Thyroid gland (tissue), 4 donors: ENCODE measurements around the gene SLC8A1.

Source experiments
- CTCF ChIP-seq, 6 experiments: fragments of 200-600 bp in 3 of 6; fragments of 450-650 bp in 3 of 6; sonication (generic) in 3 of 6; IDR thresholded peaks; one replicate each; pipeline ENCODE4 v1.5.1; 2016 to 2019; ENCODE audit warnings: antibody characterized with exemption in 6 of 6, mild to moderate bottlenecking in 2 of 6, inconsistent platforms in 1 of 6, moderate library complexity in 1 of 6
- POLR2A ChIP-seq, 2 donors: fragments of 450-650 bp; IDR thresholded peaks; one replicate each; pipeline ENCODE4 v1.6.1; 2017; ENCODE audit warnings: antibody characterized with exemption in 2 of 2, mild to moderate bottlenecking in 2 of 2, moderate library complexity in 1 of 2

DNA sequence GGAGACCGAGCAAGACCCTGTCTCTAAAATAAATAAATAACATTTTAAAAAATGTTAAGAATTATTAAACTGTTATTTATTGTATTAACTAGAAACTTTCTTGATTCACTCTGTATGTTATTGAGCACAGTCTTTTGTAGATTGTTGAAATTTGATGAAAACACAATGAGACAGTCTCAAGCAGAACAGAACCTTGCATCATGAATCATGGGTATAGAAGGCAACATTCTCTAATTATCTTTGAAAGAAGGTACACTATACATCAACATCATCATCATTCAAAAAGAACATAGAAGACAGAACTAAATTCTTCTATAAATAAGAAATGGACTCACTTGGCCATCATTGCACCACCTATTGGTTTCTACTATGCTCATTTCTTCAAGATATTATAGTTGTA lies 67.7 kb downstream of the SLC8A1 start:
- TF ChIP-seq CTCF (IDR thresholded peaks at IDR 0.05) = no peak
- TF ChIP-seq POLR2A (IDR thresholded peaks at IDR 0.05) = no peak
